Right atrium auricular region (tissue), 2 donors: ENCODE measurements around the gene PALM. TPM values are rescaled to one million over a fixed set of nuclear protein-coding genes. Genes with fewer than 3 reads are reported as not detected.
A peak's percentile ranks its signal among the peaks of the same experiment; 100 is the strongest.
"Not testable (repeated sequence)": the region's sequence is repeated elsewhere in the genome, so short reads cannot be mapped to it uniquely, and the experiment has no call there.

Experiments used
- DNase-seq: peaks from one replicate; pipeline ENCODE4 v3.0.0-alpha.2; 2019; ENCODE audit warnings: low spot score
- H3K27ac ChIP-seq, 2 donors: fragments of 200-600 bp; sonication (generic); 1 replicate in 1 of 2; 2 replicates in 1 of 2; pipeline ENCODE4 v1.5.1; 2016 to 2019
- H3K27me3 ChIP-seq, 2 donors: fragments of 200-600 bp; sonication (generic); one replicate each; pipeline versions ENCODE4 v1.5.1 to v1.6.0; 2017 to 2019
- H3K36me3 ChIP-seq: fragments of 200-600 bp; sonication (generic); one replicate; pipeline ENCODE4 v1.5.1; 2016
- H3K4me1 ChIP-seq, 2 donors: fragments of 200-600 bp; sonication (generic); one replicate each; pipeline versions ENCODE4 v1.5.1 to v1.6.0; 2017 to 2019
- H3K4me3 ChIP-seq, 2 donors: fragments of 200-600 bp; sonication (generic); 1 replicate in 1 of 2; 2 replicates in 1 of 2; pipeline ENCODE4 v1.5.1; 2017 to 2019; ENCODE audit warnings: mild to moderate bottlenecking in 1 of 2, moderate library complexity in 1 of 2
- H3K9me3 ChIP-seq, 2 donors: fragments of 200-600 bp; sonication (generic); one replicate each; pipeline ENCODE4 v1.5.1; 2019
- CTCF ChIP-seq, 2 donors: fragments of 200-600 bp; sonication (generic); IDR thresholded peaks; one replicate each; pipeline ENCODE4 v1.5.1; 2019; ENCODE audit warnings: antibody characterized with exemption in 2 of 2
- total RNA-seq, 2 donors: library from RNA; depleted of rRNA; stranded (reverse); fragments of >200 nt; gene quantifications; one replicate each; pipeline ENCODE4 v1.1.0, GENCODE V29; 2016

The PALM gene
- total RNA-seq, 2 donors from 2014 or later, result 28.7 to 64.9 TPM

GRCh38 chr19:662962-663681 is 45.6 kb upstream of the PALM start, which contains the start of gene RNF126:
Gene RNF126 (minus strand): TSS chr19:663214. CDS start chr19:663121, 93 bp downstream.
- peak within 1 kb of the TSS; percentile 93 to 100 for H3K4me3 ChIP-seq
- peak within 1 kb of the TSS; percentile 94 to 96 for H3K27ac ChIP-seq
- peak; percentile 94 for DNase-seq
- TF ChIP-seq CTCF (IDR thresholded peaks at IDR 0.05), result no peak
- no peaks in the 10 kb centered on the region for H3K36me3 ChIP-seq
- H3K4me1 ChIP-seq, result peaks cover 0 to 62% of the 10 kb centered on the region in 2 donors
- H3K27me3 ChIP-seq, result no peaks in the 10 kb centered on the region
- no peaks in the 10 kb centered on the region for H3K9me3 ChIP-seq

GRCh38 chr19:663682-664117 is 45.0 kb upstream of the PALM start:
- H3K27ac ChIP-seq, result peak overlapping the region; percentile 94 to 96
- H3K4me1 ChIP-seq, result peaks cover 0 to 57% of the 10 kb centered on the region in 2 donors
- no peak for TF ChIP-seq CTCF (IDR thresholded peaks at IDR 0.05)
- H3K9me3 ChIP-seq, result no peaks in the 10 kb centered on the region
- peak overlapping the region; percentile 93 to 100 for H3K4me3 ChIP-seq
- H3K27me3 ChIP-seq, result no peaks in the 10 kb centered on the region
- DNase-seq, result no peak
- H3K36me3 ChIP-seq, result no peaks in the 10 kb centered on the region

GRCh38 chr19:664913-665443 is 43.8 kb upstream of the PALM start:
- no peak overlapping the region for H3K27ac ChIP-seq
- no peaks in the 10 kb centered on the region for H3K36me3 ChIP-seq
- H3K4me3 ChIP-seq, result peak overlapping the region in 1 of 2 donors; percentile 30
- H3K9me3 ChIP-seq, result no peaks in the 10 kb centered on the region
- no peaks in the 10 kb centered on the region for H3K27me3 ChIP-seq
- DNase-seq, result peak; percentile 85
- peak; percentile 96 for TF ChIP-seq CTCF (IDR thresholded peaks at IDR 0.05)
- H3K4me1 ChIP-seq, result peaks cover 0 to 44% of the 10 kb centered on the region in 2 donors

- not testable (repeated sequence) for DNase-seq, H3K4me3 ChIP-seq, H3K36me3 ChIP-seq, H3K27me3 ChIP-seq, H3K9me3 ChIP-seq, H3K27ac ChIP-seq
- peaks cover 0 to 23% of the 10 kb centered on the region in 2 donors for H3K4me1 ChIP-seq
Measured at GRCh38 chr19:666985-667573, 41.7 kb upstream of the PALM start.

- not testable (repeated sequence) for H3K36me3 ChIP-seq, H3K9me3 ChIP-seq, H3K27ac ChIP-seq, H3K4me3 ChIP-seq, DNase-seq, H3K27me3 ChIP-seq
- H3K4me1 ChIP-seq, result peaks cover 0 to 23% of the 10 kb centered on the region in 2 donors
Measured at GRCh38 chr19:668675-669434, 39.9 kb upstream of the PALM start.

GRCh38 chr19:670609-671075 is 38.1 kb upstream of the PALM start:
- Histone ChIP-seq H3K9me3 (no peaks in the 10 kb centered on the region), H3K36me3 (no peaks in the 10 kb centered on the region), H3K4me3 (no peak overlapping the region), H3K27ac (no peak overlapping the region), H3K27me3 (no peaks in the 10 kb centered on the region), H3K4me1 (peaks cover 0 to 26% of the 10 kb centered on the region in 2 donors)
- no peak for DNase-seq
- no peak for TF ChIP-seq CTCF (IDR thresholded peaks at IDR 0.05)
